GM21576 (cell line): Measurements from ENCODE around the gene CHN1.

Source experiments
- ATAC-seq: cut with Tn5 transposase; IDR thresholded peaks from one replicate; pipeline ENCODE4 v1.9.1; 2021; ENCODE audit warnings: mild to moderate bottlenecking, moderate library complexity; ENCODE audit not compliant: unreplicated experiment

CHN1 gene

GRCh38 chr2:174833737-174834136, 171.4 kb downstream of the CHN1 start:
- ATAC-seq, result no peak

GRCh38 chr2:174830561-174830960, 174.6 kb downstream of the CHN1 start:
- ATAC-seq, result no peak

GRCh38 chr2:174829550-174829949, 175.6 kb downstream of the CHN1 start:
- ATAC-seq, result no peak

GRCh38 chr2:174827371-174828369, 177.5 kb downstream of the CHN1 start:
- ATAC-seq, result no peak

GRCh38 chr2:174826051-174826450, 179.1 kb downstream of the CHN1 start:
- ATAC-seq, result no peak

GRCh38 chr2:174824068-174824467, 181.1 kb downstream of the CHN1 start:
- no peak for ATAC-seq

- no peak for ATAC-seq
These were observed 183.6 kb downstream of the CHN1 start for GRCh38 chr2:174821628-174822027.

GRCh38 chr2:174820361-174820760, 184.8 kb downstream of the CHN1 start:
- ATAC-seq, result no peak

GRCh38 chr2:174815526-174815925, 189.7 kb downstream of the CHN1 start:
- no peak for ATAC-seq

GRCh38 chr2:174812037-174812436, 193.1 kb downstream of the CHN1 start:
- ATAC-seq, result no peak

- ATAC-seq, result no peak
These were observed 197.2 kb downstream of the CHN1 start for GRCh38 chr2:174807931-174808330.

- ATAC-seq, result no peak
These were observed 199.4 kb downstream of the CHN1 start for GRCh38 chr2:174805803-174806202.

GRCh38 chr2:174802459-174802858, 202.7 kb downstream of the CHN1 start:
- ATAC-seq, result no peak

- ATAC-seq, result no peak
These were observed 204.6 kb downstream of the CHN1 start for GRCh38 chr2:174800436-174801205.

- no peak for ATAC-seq
These were observed 206.4 kb downstream of the CHN1 start for GRCh38 chr2:174798801-174799200.

- ATAC-seq, result no peak
These were observed 207.4 kb downstream of the CHN1 start for GRCh38 chr2:174797781-174798276.

GRCh38 chr2:174796319-174796771, 208.8 kb downstream of the CHN1 start:
- no peak for ATAC-seq

- no peak for ATAC-seq
These were observed 210.3 kb downstream of the CHN1 start for GRCh38 chr2:174794851-174795374.

GRCh38 chr2:174792309-174793025, 212.7 kb downstream of the CHN1 start:
- no peak for ATAC-seq

GRCh38 chr2:174791746-174792280, 213.4 kb downstream of the CHN1 start:
- ATAC-seq, result no peak
